ENCODE results near the gene CYP2J2. TPM values are rescaled to one million over a fixed set of nuclear protein-coding genes. Genes with fewer than 3 reads are reported as not detected.

CYP2J2 gene
- total and polyA plus RNA-seq, 2 donors (not counting 3 experiments of a cell fraction or from before 2014, with no cell fraction given) = 0.06 to 0.27 TPM

DNA sequence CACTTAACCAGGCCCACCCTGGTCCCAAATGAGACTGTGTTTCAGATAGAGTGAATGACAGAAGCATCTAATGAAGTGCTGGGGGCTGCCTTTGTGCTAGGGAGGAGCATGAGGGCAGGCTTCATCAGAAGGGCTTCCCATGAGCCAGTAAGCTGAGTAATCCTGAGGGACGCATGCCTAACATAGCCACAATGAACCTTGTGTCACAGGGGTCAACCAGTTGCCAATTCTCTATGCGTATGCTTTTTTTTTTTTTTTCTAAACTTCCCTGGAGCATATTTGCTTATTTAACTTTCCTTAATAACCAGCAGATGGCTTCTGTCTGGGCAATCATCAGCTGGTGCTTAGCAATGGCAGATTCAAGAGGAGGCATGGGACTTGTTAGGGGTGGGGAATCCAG is 25.5 kb upstream of the CYP2J2 start:
- dilution Hi-C loops (cut with MboI; ENCODE audit: extremely low pct_ligation_motif_present, low sequenced_read_pairs) = no loop called here
- Histone ChIP-seq H3K27me3 (ENCODE audit: control insufficient read depth in 2 of 2, insufficient read depth in 2 of 2, low read length in 2 of 2) (peaks cover 0 to 2% of the 10 kb centered on the region in 2 experiments), H3K9me3 (replicated peaks; ENCODE audit: control insufficient read depth, insufficient read depth, low read length) (no peaks in the 10 kb centered on the region), H3K9ac (replicated peaks; ENCODE audit: extremely low read depth, insufficient read depth, low read length) (no peak overlapping the region), H3K36me3 (ENCODE audit: control insufficient read depth in 2 of 2, extremely low read depth in 1 of 2, insufficient read depth in 2 of 2, low read length in 2 of 2) (no peaks in the 10 kb centered on the region), H4K20me1 (replicated peaks; ENCODE audit: control insufficient read depth, extremely low read depth, insufficient read depth, low read length) (no peaks in the 10 kb centered on the region), H3K27ac (ENCODE audit: insufficient read depth, low read depth, low read length) (no peak overlapping the region), H2AFZ (ENCODE audit: low read depth, low read length) (no peak overlapping the region), H3K9me1 (replicated peaks; ENCODE audit: control insufficient read depth, extremely low read depth, insufficient read depth, low read length) (no peaks in the 10 kb centered on the region), H3K79me2 (ENCODE audit: control insufficient read depth, insufficient read depth, low read length) (no peaks in the 10 kb centered on the region), H3K4me1 (ENCODE audit: control insufficient read depth, extremely low read depth, insufficient read depth, low read length) (no peaks in the 10 kb centered on the region), H3K4me2 (ENCODE audit: insufficient read depth, low read length) (no peak overlapping the region), H3K4me3 (replicated peaks in 1 of 3; ENCODE audit: insufficient read depth in 1 of 3, low read depth in 1 of 3, low read length in 3 of 3) (no peak overlapping the region)
- CTCF ChIA-PET = interaction anchor here (1.8 kb wide), 1 partner anchor 19 kb away, joined by 7 read pairs; no protein-coding TSS in a partner anchor
- DNase-seq (ENCODE audit: low read depth, low spot score) (no peak), FAIRE-seq (no peak)
- intact Hi-C loops (cut with micrococcal nuclease) = no loop called here
- TF ChIP-seq MYC (IDR thresholded peaks at IDR 0.05; ENCODE audit: low read depth, low read length) (no peak), EZH2 (IDR thresholded peaks at IDR 0.05; ENCODE audit: borderline replicate concordance, low read depth, low read length, severe bottlenecking) (no peak), CTCF (IDR thresholded peaks at IDR 0.05; ENCODE audit: extremely low read depth in 1 of 2, insufficient read depth in 1 of 2, low read depth in 1 of 2, low read length in 2 of 2) (no peak), POLR2AphosphoS5 (IDR thresholded peaks at IDR 0.05; ENCODE audit: insufficient read depth, low read depth, low read length) (no peak), JUN (IDR thresholded peaks at IDR 0.05; ENCODE audit: borderline replicate concordance, insufficient read depth, insufficient read length, low read depth) (no peak), MAX (IDR thresholded peaks at IDR 0.05; ENCODE audit: insufficient read depth, insufficient read length) (no peak)
- BruUV-seq (replicated peaks) = no TSS peak
- POLR2A ChIA-PET = no interaction called here

Data from endothelial cell of umbilical vein (primary cell).